HepG2 (cell line): ENCODE measurements around the gene HS3ST3A1.

Experiments
- AKNA ChIP-seq: sonication (generic); formaldehyde crosslinking; IDR thresholded peaks from 2 replicates; pipeline ENCODE4 v1.4.0; 2020; ENCODE audit warnings: missing genetic modification reagents, borderline replicate concordance
- CTCF ChIP-seq: sonication (generic); formaldehyde crosslinking; IDR thresholded peaks from 2 replicates; pipeline ENCODE4 v1.5.0; 2020; ENCODE audit warnings: mild to moderate bottlenecking, missing genetic modification reagents, moderate library complexity
- EZH2 ChIP-seq: conservative IDR thresholded peaks from 2 replicates; pipeline ENCODE4 v1.6.1; 2012; ENCODE audit warnings: mild to moderate bottlenecking, low read depth, low read length, moderate library complexity
- PATZ1 ChIP-seq: sonication (generic); formaldehyde crosslinking; IDR thresholded peaks from 2 replicates; pipeline ENCODE4 v1.4.0; 2020; ENCODE audit warnings: missing genetic modification reagents
- RNF2 ChIP-seq: fragments of 450-650 bp; conservative IDR thresholded peaks from 2 replicates; pipeline ENCODE4 v1.6.1; 2016; ENCODE audit warnings: low read depth
- SIN3A ChIP-seq: IDR thresholded peaks from 2 replicates; pipeline ENCODE4 v1.6.1; 2011; ENCODE audit warnings: low read depth, mild to moderate bottlenecking, control low read depth, low read length, borderline replicate concordance
- STAT5B ChIP-seq: sonication (generic); formaldehyde crosslinking; IDR thresholded peaks from 2 replicates; pipeline ENCODE4 v1.4.0; 2020; ENCODE audit warnings: missing genetic modification reagents
- ZNF576 ChIP-seq: sonication (generic); formaldehyde crosslinking; IDR thresholded peaks from 2 replicates; pipeline ENCODE4 v1.4.0; 2020; ENCODE audit warnings: mild to moderate bottlenecking, missing genetic modification reagents
- ZNF724P ChIP-seq: sonication (generic); formaldehyde crosslinking; IDR thresholded peaks from 2 replicates; pipeline ENCODE4 v1.8.0; 2022; ENCODE audit warnings: missing genetic modification reagents, borderline replicate concordance

GRCh38 chr17:13540546-13540945 is 61.2 kb downstream of the HS3ST3A1 start:
- TF ChIP-seq RNF2: no peak
- no peak for TF ChIP-seq SIN3A
- no peak for TF ChIP-seq CTCF (CRISPR knock-in tag)
- TF ChIP-seq ZNF576: no peak
- no peak for TF ChIP-seq EZH2
- no peak for TF ChIP-seq AKNA (CRISPR knock-in tag)
- no peak for TF ChIP-seq STAT5B
- TF ChIP-seq ZNF724P (CRISPR knock-in tag): no peak
- TF ChIP-seq PATZ1 (CRISPR knock-in tag): no peak
